ENCODE data around the gene IL17RE.

- peak; percentile 36 to 68 for TF ChIP-seq CTCF (conservative IDR thresholded peaks at IDR 0.05; ENCODE audit: low read depth in 2 of 2)
- no peak for TF ChIP-seq REST (IDR thresholded peaks at IDR 0.05; ENCODE audit: unreplicated experiment)
- TF ChIP-seq CREB1 (CRISPR knock-in tag; IDR thresholded peaks at IDR 0.05; ENCODE audit: low read depth) = peak; percentile 61
- TF ChIP-seq POLR2AphosphoS5 (IDR thresholded peaks at IDR 0.05; ENCODE audit: low read depth) = peak; percentile 48; the same call in 1 of the 2 replicates
- TF ChIP-seq NANOG (IDR thresholded peaks at IDR 0.05; ENCODE audit: borderline replicate concordance) = no peak
- TF ChIP-seq STAT1 (IDR thresholded peaks at IDR 0.05; ENCODE audit: unreplicated experiment) = no peak
- no peak for TF ChIP-seq EZH2 (IDR thresholded peaks at IDR 0.05; ENCODE audit: low read depth, unreplicated experiment)
- TF ChIP-seq EZH2phosphoT487 (IDR thresholded peaks at IDR 0.05; ENCODE audit: unreplicated experiment) = no peak
- no peak for TF ChIP-seq JUNB (IDR thresholded peaks at IDR 0.05; ENCODE audit: unreplicated experiment)
- no peak for TF ChIP-seq ZNF331 (CRISPR knock-in tag; IDR thresholded peaks at IDR 0.05; ENCODE audit: low read depth)
- no peak for TF ChIP-seq ZNF462 (CRISPR knock-in tag; IDR thresholded peaks at IDR 0.05)
Observed at GRCh38 chr3:9947025-9947995, 44.7 kb downstream of the IL17RE start.
